Thymus (tissue), 11 donors: ENCODE measurements around the gene P2RX7. TPM values are rescaled to one million over a fixed set of nuclear protein-coding genes. Genes with fewer than 3 reads are reported as not detected.

ENCODE experiments used
- DNase-seq, 9 donors: peaks; one replicate each; pipeline ENCODE4 v3.0.0-alpha.2; 2013; ENCODE audit warnings: low spot score in 9 of 9, low read depth in 6 of 9, missing footprints in 1 of 9
- H3K27ac ChIP-seq, 2 donors: one replicate each; pipeline ENCODE4 v1.5.1; 2013; ENCODE audit warnings: control low read depth in 1 of 2, low read depth in 1 of 2, low read length in 1 of 2, mild to moderate bottlenecking in 1 of 2, moderate library complexity in 1 of 2
- H3K27me3 ChIP-seq, 2 donors: one replicate each; pipeline ENCODE4 v1.5.1; 2013; ENCODE audit warnings: low read length in 1 of 2; ENCODE audit not compliant: control insufficient read depth in 2 of 2, insufficient read depth in 1 of 2
- H3K36me3 ChIP-seq, 2 donors: one replicate each; pipeline ENCODE4 v1.5.1; 2013; ENCODE audit warnings: low read length in 1 of 2, mild to moderate bottlenecking in 1 of 2, moderate library complexity in 1 of 2; ENCODE audit not compliant: control insufficient read depth in 2 of 2, insufficient read depth in 2 of 2
- H3K4me1 ChIP-seq, 2 donors: one replicate each; pipeline ENCODE4 v1.5.1; 2013; ENCODE audit warnings: low read length in 2 of 2; ENCODE audit not compliant: control insufficient read depth in 2 of 2, insufficient read depth in 2 of 2
- H3K4me3 ChIP-seq, 2 donors: one replicate each; pipeline ENCODE4 v1.5.1; 2013; ENCODE audit warnings: low read length in 2 of 2, control low read depth in 1 of 2, mild to moderate bottlenecking in 1 of 2
- H3K9me3 ChIP-seq, 2 donors: one replicate each; pipeline ENCODE4 v1.5.1; 2013; ENCODE audit warnings: low read length in 1 of 2, mild to moderate bottlenecking in 1 of 2; ENCODE audit not compliant: control insufficient read depth in 2 of 2, insufficient read depth in 1 of 2
- WGBS: extraction: QIAGEN DNeasy Blood & Tissue Kit; methylation state at CpG from one replicate; pipeline ENCODE4 v1.1.7; 2013; 5-methylcytosine and 5-hydroxymethylcytosine counted together
- polyA plus RNA-seq: library from polyadenylated mRNA; stranded (reverse); fragments of 200-250 nt; gene quantifications from one replicate; pipeline ENCODE4 v1.2.3, GENCODE V29; 2013
- total RNA-seq: library from RNA; stranded (reverse); fragments of 120-200 nt; gene quantifications from one replicate; pipeline ENCODE4 v1.2.4, GENCODE V29; 2013
- donor health status: healthy.

Gene P2RX7
- total and polyA plus RNA-seq, 2 donors, result 1.7 to 2.3 TPM

DNA sequence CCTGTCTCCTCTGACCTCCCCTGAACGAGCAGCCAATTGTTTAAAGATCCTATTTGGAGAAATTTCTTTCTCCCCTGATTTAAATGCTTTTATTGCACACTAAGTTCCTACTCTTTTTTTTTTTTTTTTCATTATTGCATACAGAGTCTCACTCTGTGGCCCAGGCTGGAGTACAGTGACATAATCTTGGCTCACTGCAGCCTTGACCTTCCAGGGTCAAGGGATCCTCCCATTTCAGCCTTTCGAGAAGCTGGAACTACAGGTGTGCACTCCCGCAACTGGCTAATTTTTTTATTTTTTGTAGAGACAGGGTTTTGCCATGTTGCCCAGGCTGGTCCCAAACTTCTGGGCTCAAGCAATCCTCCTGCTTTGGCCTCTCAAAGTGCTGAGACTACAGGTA lies 5.2 kb upstream of the P2RX7 start:
- Histone ChIP-seq H3K4me1 (peaks cover 11 to 25% of the 10 kb centered on the region in 2 donors), H3K9me3 (peaks cover 0 to 4% of the 10 kb centered on the region in 2 donors), H3K36me3 (no peaks in the 10 kb centered on the region), H3K4me3 (no peak overlapping the region), H3K27me3 (no peaks in the 10 kb centered on the region), H3K27ac (no peak overlapping the region)
- 97% methylated on average over 3 of the region's 3 CpGs for WGBS
- no peak for DNase-seq

DNA sequence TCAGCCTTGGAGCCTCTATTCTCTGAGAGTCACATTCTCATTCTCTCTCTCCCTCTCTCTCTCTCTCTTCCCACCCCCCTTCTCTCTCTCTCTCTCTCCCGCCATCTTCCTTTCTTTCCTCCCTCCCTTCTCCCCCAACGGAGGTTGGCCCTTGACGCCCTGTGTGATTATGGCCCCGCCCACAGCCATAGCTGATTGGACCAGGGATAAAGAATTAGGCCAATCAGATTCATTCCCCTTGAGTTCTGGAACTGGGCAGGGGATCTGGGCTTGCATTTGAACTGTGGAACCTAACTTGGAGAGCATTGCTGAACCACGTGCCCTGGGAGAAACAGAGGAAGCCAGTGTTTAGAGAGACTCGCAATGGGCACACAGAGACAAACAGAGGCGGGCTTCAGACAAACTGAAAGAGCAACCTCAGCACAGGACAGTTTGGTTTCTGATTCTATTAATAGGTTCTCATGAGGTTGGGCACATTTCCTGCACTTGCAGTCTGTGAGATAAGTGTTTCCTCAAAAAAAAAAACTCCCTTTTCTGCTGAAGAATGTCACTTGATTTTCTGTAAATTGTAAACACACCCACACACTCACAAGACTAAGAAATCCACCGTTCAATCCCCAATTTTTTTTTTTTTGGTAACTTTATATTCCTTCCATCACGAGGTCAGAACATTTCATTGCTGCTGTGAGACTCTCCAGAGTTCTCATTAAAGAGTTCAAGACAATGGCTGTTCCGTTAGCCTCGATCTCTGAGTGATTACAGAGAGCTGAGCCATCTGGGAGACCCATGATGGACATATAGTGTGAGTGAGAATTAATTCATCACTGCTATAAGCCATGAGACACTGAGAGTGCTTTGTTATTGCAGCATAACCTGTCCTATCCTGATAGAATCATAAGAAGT lies 3.5 kb upstream of the P2RX7 start:
- Histone ChIP-seq H3K27me3 (no peaks in the 10 kb centered on the region), H3K9me3 (peaks cover 0 to 4% of the 10 kb centered on the region in 2 donors), H3K36me3 (no peaks in the 10 kb centered on the region), H3K27ac (peak overlapping the region; percentile 72 to 90), H3K4me3 (peak overlapping the region in 1 of 2 donors; percentile 5), H3K4me1 (peaks cover 19 to 33% of the 10 kb centered on the region in 2 donors)
- 5% methylated on average over 11 of the region's 11 CpGs for WGBS
- DNase-seq, result peak; percentile 33 to 91 (median 72)

DNA sequence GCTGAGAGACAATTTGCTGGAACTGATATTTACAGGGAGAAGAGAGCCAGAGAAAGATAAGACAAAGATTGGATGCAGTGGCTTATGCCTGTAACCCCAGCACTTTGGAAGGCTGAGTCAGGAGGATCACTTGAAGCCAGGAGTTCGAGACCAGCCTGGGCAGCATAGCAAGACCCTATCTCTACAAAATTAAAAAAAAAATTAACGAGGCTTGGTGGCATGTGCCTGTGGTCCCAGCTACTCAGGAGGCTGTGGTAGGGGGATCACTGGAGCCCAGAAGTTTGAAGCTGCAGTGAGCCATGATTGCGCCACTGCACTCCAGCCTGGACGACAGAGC lies 2.9 kb upstream of the P2RX7 start:
- DNase-seq, result no peak
- H3K27ac ChIP-seq, result peak overlapping the region; percentile 20 to 72
- peaks cover 0 to 4% of the 10 kb centered on the region in 2 donors for H3K9me3 ChIP-seq
- H3K27me3 ChIP-seq, result no peaks in the 10 kb centered on the region
- WGBS, result 91% methylated on average over 4 of the region's 4 CpGs
- peaks cover 19 to 33% of the 10 kb centered on the region in 2 donors for H3K4me1 ChIP-seq
- no peaks in the 10 kb centered on the region for H3K36me3 ChIP-seq
- no peak overlapping the region for H3K4me3 ChIP-seq

DNA sequence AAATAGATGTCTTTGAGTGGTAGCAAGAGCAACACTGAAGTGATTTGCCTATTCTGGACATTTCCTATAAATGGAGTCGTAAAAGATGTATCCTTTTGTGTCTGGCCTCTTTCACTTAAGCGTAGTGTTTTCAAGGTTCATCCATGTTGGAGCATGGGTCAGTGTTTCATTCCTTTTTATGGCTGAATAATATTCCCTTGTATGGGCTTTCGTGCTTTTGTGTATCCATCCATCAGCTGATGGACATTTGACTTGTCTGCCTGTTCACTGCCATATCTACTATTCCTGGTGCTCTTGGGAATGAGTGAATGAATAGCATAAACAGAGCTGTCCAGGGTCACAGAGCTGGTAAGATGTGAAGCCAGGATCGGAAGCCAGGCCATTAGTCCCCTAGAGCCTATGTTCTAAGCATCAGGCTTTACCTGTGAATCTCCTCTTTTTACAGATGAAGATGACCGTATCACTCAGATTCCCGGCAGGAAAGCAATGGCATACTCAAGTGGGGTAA lies 1.8 kb upstream of the P2RX7 start:
- Histone ChIP-seq H3K27me3 (no peaks in the 10 kb centered on the region), H3K4me1 (peaks cover 19 to 33% of the 10 kb centered on the region in 2 donors), H3K4me3 (no peak overlapping the region), H3K27ac (no peak overlapping the region), H3K9me3 (peaks cover 0 to 4% of the 10 kb centered on the region in 2 donors), H3K36me3 (no peaks in the 10 kb centered on the region)
- no peak for DNase-seq
- WGBS, result 81% methylated on average over 6 of the region's 6 CpGs

DNA sequence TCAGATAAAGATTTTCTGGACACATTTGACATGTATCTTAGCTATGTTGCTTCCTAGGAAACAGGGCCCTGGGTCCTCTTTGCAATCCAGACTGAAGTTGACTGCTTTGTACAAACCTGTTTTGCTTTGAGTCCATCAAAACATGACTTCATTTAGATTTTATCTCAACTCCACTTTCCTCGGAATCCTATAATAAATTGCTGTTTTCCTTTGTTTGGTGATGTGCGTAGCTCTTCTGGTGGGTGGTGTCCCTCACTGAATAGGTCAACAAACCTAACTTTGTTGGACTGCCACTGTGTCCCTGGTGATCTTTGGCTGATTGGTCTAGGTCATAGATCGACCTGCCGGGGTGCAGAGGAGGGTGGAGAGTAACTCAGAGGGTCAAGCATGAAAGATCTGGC lies 735 bp upstream of the P2RX7 start:
- no peak overlapping the region for H3K4me3 ChIP-seq
- 95% methylated on average over 4 of the region's 4 CpGs for WGBS
- H3K27ac ChIP-seq, result no peak overlapping the region
- no peaks in the 10 kb centered on the region for H3K36me3 ChIP-seq
- peaks cover 0 to 4% of the 10 kb centered on the region in 2 donors for H3K9me3 ChIP-seq
- no peak for DNase-seq
- no peaks in the 10 kb centered on the region for H3K27me3 ChIP-seq
- peaks cover 19 to 33% of the 10 kb centered on the region in 2 donors for H3K4me1 ChIP-seq

DNA sequence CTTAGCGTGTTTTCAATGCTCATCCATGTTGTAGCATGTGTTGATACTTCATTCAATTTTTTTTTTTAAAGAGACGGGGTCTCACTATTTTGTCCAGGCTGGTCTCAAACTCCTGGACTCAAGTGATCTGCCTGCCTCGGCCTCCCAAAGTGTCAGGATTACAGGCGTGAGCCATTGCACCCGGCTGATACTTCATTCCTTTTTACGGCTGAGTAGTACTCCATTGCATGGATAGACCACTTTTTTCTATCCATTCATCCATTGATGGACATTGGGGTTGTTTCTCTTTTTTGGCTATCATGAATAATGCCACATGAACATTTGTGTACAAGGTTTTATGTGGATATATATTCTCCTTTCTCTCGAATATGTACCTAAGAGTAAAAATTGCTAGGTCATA lies 1.2 kb downstream of the P2RX7 start:
- Histone ChIP-seq H3K4me1 (peaks cover 17 to 24% of the 10 kb centered on the region in 2 donors), H3K4me3 (no peak overlapping the region)

DNA sequence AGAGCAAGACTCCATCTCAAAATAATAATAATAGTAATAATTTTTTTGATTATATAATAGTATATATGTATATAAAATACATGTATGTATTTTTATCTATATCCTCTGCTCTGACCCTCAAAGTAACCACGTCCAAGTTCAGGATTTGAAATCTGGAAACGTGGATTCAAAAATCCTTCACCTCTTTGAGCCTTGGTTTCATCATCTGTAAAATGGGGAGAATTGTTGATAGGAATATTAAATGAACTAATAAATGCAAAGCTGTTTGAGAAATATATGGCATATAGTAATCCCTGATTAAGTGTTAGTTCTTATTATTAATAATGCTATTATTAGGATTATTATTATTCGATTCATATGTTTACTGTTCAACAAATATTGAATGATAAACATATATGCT lies 2.6 kb downstream of the P2RX7 start:
- Histone ChIP-seq H3K27ac (no peak overlapping the region), H3K36me3 (no peaks in the 10 kb centered on the region), H3K27me3 (no peaks in the 10 kb centered on the region), H3K9me3 (no peaks in the 10 kb centered on the region), H3K4me3 (no peak overlapping the region), H3K4me1 (peaks cover 9 to 11% of the 10 kb centered on the region in 2 donors)
- DNase-seq, result no peak
- 97% methylated on average over 3 of the region's 3 CpGs for WGBS

More for the DNA sequence above, 1.2 kb downstream of the P2RX7 start:
- H3K9me3 ChIP-seq, result peaks cover 0 to 2% of the 10 kb centered on the region in 2 donors
- WGBS, result 98% methylated on average over 7 of the region's 7 CpGs
- H3K27ac ChIP-seq, result no peak overlapping the region
- no peaks in the 10 kb centered on the region for H3K27me3 ChIP-seq
- no peak for DNase-seq
- no peaks in the 10 kb centered on the region for H3K36me3 ChIP-seq

DNA sequence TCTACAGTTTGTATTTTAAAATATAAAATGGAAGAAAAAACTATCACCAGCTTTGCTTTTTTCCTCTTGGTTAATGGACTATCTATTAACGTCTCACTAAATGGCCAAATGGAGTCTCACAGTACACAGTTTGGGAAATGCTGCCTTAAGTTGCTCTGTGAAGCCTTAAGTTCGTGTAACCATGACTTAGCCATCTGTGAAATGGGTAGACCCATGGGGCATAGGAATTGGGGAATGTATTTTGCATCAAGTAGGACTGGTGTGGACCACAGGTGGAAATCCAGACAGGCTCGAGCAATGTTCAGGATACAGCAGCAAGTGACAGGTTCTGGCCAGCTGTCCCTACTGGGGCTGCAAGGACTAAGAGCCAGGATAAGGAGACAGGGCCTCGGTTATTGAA lies 4.8 kb downstream of the P2RX7 start:
- H3K36me3 ChIP-seq, result no peaks in the 10 kb centered on the region
- H3K9me3 ChIP-seq, result no peaks in the 10 kb centered on the region
- H3K4me1 ChIP-seq, result peaks cover 8% of the 10 kb centered on the region in 2 donors
- no peak for DNase-seq
- H3K27me3 ChIP-seq, result no peaks in the 10 kb centered on the region
- H3K4me3 ChIP-seq, result no peak overlapping the region
- no peak overlapping the region for H3K27ac ChIP-seq
- WGBS, result 97% methylated on average over 4 of the region's 4 CpGs

DNA sequence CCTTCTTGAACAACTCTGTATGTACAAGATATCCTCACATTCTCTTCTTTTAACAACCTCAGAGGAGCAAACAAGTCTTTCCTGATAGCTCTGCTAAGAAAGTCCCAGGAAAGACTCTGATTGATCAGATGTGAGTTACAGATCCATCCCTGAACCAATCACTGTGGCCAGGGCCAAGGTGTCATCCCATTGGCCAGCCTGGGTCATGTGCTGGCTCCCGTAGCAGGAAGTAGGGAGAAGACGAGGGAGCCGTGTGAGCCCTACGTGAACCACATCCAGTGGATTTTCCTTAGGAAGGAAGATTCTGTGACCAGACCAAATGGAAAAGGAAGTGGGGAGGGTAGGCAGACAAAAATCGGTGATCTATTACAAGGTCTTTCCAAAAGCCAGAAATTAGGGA lies 5.6 kb downstream of the P2RX7 start:
- 94% methylated on average over 5 of the region's 5 CpGs for WGBS
- no peak overlapping the region for H3K27ac ChIP-seq
- DNase-seq, result no peak

More for the DNA sequence above, 5.6 kb downstream of the P2RX7 start:
- Histone ChIP-seq H3K4me3 (no peak overlapping the region), H3K36me3 (no peaks in the 10 kb centered on the region), H3K9me3 (no peaks in the 10 kb centered on the region), H3K27me3 (no peaks in the 10 kb centered on the region), H3K4me1 (peaks cover under 1% of the 10 kb centered on the region in 2 donors)
